HEK293T (cell line): ENCODE measurements around the gene TGM5.
"Not testable (repeated sequence)": the region's sequence is repeated elsewhere in the genome, so short reads cannot be mapped to it uniquely, and the experiment has no call there.

Source experiments
- CTCF ChIA-PET: fragments of 350-600 bp; formaldehyde crosslinking; extraction: SDS; loops from one replicate; lab custom pipeline; 2021; ENCODE audit warnings: antibody characterized with exemption, inconsistent platforms; lab: Yijun Ruan, JAX
- POLR2A ChIA-PET: fragments of 350-600 bp; formaldehyde crosslinking; extraction: SDS; loops from one replicate; lab custom pipeline; 2020; ENCODE audit warnings: antibody characterized with exemption, inconsistent platforms; lab: Yijun Ruan, JAX
- DNase-seq: peaks from one replicate; pipeline ENCODE4 v3.0.0; 2012; ENCODE audit warnings: mixed read lengths; ENCODE audit errors: extremely low spot score
- ARNT ChIP-seq: fragments of 450-650 bp; IDR thresholded peaks from 2 replicates; pipeline ENCODE4 v1.6.1; 2017; ENCODE audit warnings: mild to moderate bottlenecking
- BHLHE40 ChIP-seq: fragments of 450-650 bp; IDR thresholded peaks from 2 replicates; pipeline ENCODE4 v1.6.1; 2016; ENCODE audit warnings: mild to moderate bottlenecking, moderate library complexity, borderline replicate concordance
- CTBP1 ChIP-seq: fragments of 450-650 bp; IDR thresholded peaks from 2 replicates; pipeline ENCODE4 v1.6.1; 2016; ENCODE audit warnings: borderline replicate concordance
- ELF4 ChIP-seq: fragments of 450-650 bp; IDR thresholded peaks from 2 replicates; pipeline ENCODE4 v1.6.1; 2017; ENCODE audit warnings: antibody characterized with exemption
- FOXA1 ChIP-seq: fragments of 450-650 bp; IDR thresholded peaks from 2 replicates; pipeline ENCODE4 v1.6.1; 2016; ENCODE audit warnings: mild to moderate bottlenecking
- FOXK2 ChIP-seq: fragments of 450-650 bp; IDR thresholded peaks from 2 replicates; pipeline ENCODE4 v1.6.1; 2016; ENCODE audit warnings: mild to moderate bottlenecking
- FOXM1 ChIP-seq: fragments of 450-650 bp; IDR thresholded peaks from 2 replicates; pipeline ENCODE4 v1.6.1; 2017; ENCODE audit warnings: mild to moderate bottlenecking, borderline replicate concordance
- HDGF ChIP-seq: fragments of 450-650 bp; IDR thresholded peaks from 2 replicates; pipeline ENCODE4 v1.6.1; 2017; ENCODE audit warnings: antibody characterized with exemption, borderline replicate concordance
- L3MBTL2 ChIP-seq: fragments of 450-650 bp; conservative IDR thresholded peaks from 2 replicates; pipeline ENCODE4 v1.6.1; 2016; ENCODE audit warnings: mild to moderate bottlenecking
- LEF1 ChIP-seq: fragments of 450-650 bp; IDR thresholded peaks from 2 replicates; pipeline ENCODE4 v1.6.1; 2017; ENCODE audit warnings: mild to moderate bottlenecking, borderline replicate concordance
- NFRKB ChIP-seq: fragments of 450-650 bp; IDR thresholded peaks from 2 replicates; pipeline ENCODE4 v1.6.1; 2016; ENCODE audit warnings: mild to moderate bottlenecking, moderate library complexity
- SP1 ChIP-seq: fragments of 450-650 bp; IDR thresholded peaks from 2 replicates; pipeline ENCODE4 v1.6.1; 2017
- SUZ12 ChIP-seq: fragments of 450-650 bp; IDR thresholded peaks from 2 replicates; pipeline ENCODE4 v1.6.1; 2016; ENCODE audit warnings: mild to moderate bottlenecking
- TARDBP ChIP-seq: fragments of 450-650 bp; IDR thresholded peaks from 2 replicates; pipeline ENCODE4 v1.6.1; 2016
- ZNF384 ChIP-seq: fragments of 450-650 bp; IDR thresholded peaks from 2 replicates; pipeline ENCODE4 v1.6.1; 2016
- TF ChIP-seq, protein P1 (sequence below): fragments of 450-650 bp; IDR thresholded peaks from 2 replicates; pipeline ENCODE4 v1.6.1; 2016

Gene TGM5

DNA sequence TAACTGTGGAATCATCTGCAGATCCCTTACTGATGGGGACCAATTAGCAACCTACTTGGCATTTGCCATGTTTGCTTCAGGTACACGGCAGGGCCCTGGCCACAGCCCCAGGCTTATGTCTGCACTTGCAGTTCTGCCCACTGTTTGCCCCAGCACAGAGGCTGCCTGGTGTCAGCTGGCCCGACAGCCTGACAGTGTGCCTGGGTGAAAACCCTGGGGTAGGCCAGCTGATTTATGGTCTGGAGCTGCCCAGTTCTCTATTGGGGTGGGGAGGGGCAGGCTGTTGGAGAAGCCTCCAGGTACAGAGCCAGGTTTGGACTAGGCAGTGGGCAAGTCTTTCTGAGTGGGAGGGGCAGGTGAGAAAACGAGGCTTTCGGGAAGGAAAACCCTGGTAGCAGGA is 11.2 kb upstream of the TGM5 start:
- CTCF ChIA-PET: interaction anchor here (0.5 kb wide), 1 partner anchor 66 kb away, joined by 4 read pairs; no protein-coding TSS in a partner anchor
- POLR2A ChIA-PET: interaction anchor here (0.7 kb wide), 1 partner anchor 53 kb away, joined by 3 read pairs; no protein-coding TSS in a partner anchor
- TF ChIP-seq NFRKB: no peak
- TF ChIP-seq LEF1: no peak
- DNase-seq: no peak

DNA sequence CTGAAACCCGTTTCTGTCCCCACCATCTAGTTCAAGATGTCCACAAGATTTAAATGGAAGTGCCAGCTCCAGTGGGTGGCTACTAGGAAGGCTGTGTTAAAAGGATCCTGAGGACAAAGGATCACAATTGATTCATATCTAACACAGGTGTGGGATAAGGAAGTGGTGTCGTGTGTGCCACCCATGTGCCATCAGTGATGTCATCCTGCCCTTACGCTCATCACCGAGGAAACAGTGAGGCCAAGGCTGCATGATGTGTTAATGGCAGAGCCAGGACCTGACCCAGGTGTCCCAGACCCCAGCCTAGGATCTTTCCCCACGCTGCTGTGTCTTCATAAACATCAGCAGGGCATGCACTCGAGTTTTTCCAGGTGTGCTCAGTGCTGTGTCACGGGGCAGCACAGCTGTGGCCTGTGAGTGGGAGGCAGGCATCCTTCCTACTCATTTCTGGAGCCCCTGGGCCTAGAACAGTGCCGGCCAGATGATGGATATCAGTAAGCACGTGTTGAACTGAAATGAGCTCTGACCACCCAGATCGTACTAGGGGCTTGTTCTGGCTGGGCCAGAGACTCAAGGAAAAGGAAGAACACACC is 10.6 kb upstream of the TGM5 start:
- CTCF ChIA-PET: interaction anchor here (0.5 kb wide), 1 partner anchor 65 kb away, joined by 4 read pairs; no protein-coding TSS in a partner anchor
- TF ChIP-seq L3MBTL2: no peak
- POLR2A ChIA-PET: no interaction called here
- DNase-seq: no peak

DNA sequence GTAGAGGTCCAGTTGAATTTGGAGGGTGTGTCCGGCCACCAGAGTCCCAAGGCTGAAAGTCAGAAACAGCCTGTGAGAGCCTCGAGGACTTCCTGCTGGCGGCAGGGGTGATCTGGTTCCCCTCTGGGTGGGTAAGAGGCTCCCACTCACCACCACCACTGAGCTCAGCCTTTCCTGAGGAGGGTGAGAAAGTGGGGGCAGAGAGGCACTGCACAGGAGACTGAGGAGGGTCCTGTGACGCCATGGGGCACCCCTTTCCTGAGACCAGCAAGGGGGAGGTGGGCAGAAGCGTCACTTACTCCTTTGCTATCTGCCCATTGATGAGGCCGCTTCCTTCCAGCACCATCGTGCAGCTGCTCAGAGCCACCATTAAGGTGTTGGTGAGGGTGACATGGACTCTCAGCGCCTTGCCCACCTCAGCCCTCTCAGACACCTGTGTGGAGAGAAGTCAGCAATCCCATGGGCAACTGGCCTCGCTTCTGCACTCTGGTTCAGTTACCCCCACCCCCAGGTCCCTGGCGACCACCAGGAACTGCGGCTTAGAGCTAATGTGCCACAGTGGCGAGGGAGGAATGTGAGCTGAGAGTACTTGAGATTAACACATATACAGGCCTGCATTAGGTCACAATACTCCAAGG is 10.0 kb upstream of the TGM5 start:
- POLR2A ChIA-PET: no interaction called here
- TF ChIP-seq ELF4: no peak
- TF ChIP-seq, protein P1, sequence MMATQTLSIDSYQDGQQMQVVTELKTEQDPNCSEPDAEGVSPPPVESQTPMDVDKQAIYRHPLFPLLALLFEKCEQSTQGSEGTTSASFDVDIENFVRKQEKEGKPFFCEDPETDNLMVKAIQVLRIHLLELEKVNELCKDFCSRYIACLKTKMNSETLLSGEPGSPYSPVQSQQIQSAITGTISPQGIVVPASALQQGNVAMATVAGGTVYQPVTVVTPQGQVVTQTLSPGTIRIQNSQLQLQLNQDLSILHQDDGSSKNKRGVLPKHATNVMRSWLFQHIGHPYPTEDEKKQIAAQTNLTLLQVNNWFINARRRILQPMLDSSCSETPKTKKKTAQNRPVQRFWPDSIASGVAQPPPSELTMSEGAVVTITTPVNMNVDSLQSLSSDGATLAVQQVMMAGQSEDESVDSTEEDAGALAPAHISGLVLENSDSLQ: no peak
- TF ChIP-seq LEF1: no peak
- no peak for TF ChIP-seq TARDBP
- no peak for TF ChIP-seq FOXA1
- TF ChIP-seq ARNT: no peak
- no peak for TF ChIP-seq FOXK2
- no peak for TF ChIP-seq CTBP1
- no peak for TF ChIP-seq ZNF384
- TF ChIP-seq SP1: no peak
- no peak for TF ChIP-seq FOXM1
- no peak for TF ChIP-seq SUZ12
- TF ChIP-seq NFRKB: no peak
- TF ChIP-seq L3MBTL2: no peak
- TF ChIP-seq BHLHE40: no peak
- TF ChIP-seq HDGF: no peak
- DNase-seq: no peak
- CTCF ChIA-PET: no interaction called here

DNA sequence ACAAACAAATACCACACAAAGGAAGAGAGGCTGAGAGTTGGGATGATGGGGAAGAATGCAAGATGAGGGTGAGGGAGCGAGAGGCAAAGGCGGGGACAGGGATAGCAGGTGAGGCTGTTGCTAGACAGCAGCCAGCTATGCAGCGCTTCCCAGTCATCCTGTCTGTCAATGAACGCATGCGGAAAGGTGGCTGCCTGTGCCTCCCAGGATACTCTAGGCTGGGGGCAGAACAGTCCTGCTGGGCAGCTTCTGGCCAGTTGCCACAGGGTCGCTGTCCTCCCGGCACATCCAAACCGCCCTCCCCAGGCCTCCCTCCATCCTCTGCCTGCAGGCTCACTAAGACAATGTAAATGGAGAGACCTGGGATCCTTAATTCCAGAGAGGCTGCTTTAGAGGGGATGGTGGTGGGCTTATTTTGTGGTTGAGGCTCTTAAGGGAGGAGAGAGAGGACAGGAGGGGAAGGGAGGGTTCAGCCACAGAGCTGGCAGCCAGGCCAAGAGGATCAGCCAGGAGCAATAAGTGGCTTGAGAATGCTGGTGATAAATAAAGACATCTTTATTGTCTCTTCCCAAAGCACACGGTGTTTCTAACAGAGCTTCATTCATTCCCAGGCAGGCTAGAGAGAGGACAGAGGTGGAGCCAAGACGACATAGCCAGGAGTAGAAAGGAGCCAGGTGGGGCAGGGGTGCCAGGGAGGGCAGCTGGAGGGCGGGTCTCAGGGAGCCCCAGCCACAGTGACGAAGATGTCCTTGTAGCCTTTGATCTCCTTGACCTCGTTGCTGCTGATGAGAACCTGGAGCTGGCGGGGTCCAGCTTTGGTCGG is 9.2 kb upstream of the TGM5 start:
- no peak for DNase-seq
- POLR2A ChIA-PET: no interaction called here
- no peak for TF ChIP-seq FOXK2
- no peak for TF ChIP-seq FOXM1
- no peak for TF ChIP-seq ARNT
- TF ChIP-seq SP1: no peak
- TF ChIP-seq HDGF: no peak
- no peak for TF ChIP-seq SUZ12
- TF ChIP-seq, protein P1: no peak
- no peak for TF ChIP-seq ELF4
- TF ChIP-seq FOXA1: no peak
- no peak for TF ChIP-seq NFRKB
- no peak for TF ChIP-seq L3MBTL2
- no peak for TF ChIP-seq ZNF384
- no peak for TF ChIP-seq TARDBP
- no peak for TF ChIP-seq BHLHE40
- TF ChIP-seq CTBP1: no peak
- TF ChIP-seq LEF1: no peak
- CTCF ChIA-PET: no interaction called here

DNA sequence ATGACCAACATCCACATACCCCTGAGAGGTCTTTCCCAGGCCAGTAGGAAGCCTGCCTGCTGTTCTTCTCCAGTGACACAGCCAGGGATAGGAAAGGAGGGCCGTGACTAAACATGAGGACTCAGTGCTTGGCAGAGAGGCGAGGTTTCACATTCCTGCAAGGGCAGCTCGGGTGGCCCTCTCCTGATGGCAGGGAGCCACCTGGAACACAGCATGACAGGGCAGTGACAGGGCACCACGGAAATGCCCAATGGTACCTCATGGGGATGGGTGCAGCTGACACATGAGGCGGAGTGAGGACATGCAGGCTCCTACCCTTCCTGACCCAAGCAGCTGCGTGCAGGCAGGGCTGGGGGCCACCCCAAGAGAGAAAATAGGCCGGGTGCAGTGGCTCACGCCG is 7.4 kb upstream of the TGM5 start:
- CTCF ChIA-PET: no interaction called here
- POLR2A ChIA-PET: no interaction called here
- no peak for DNase-seq
- TF ChIP-seq FOXM1 (no peak), ZNF384 (no peak), CTBP1 (no peak), FOXA1 (no peak), SP1 (no peak), NFRKB (no peak), FOXK2 (no peak), ELF4 (no peak), ARNT (no peak), BHLHE40 (no peak)

DNA sequence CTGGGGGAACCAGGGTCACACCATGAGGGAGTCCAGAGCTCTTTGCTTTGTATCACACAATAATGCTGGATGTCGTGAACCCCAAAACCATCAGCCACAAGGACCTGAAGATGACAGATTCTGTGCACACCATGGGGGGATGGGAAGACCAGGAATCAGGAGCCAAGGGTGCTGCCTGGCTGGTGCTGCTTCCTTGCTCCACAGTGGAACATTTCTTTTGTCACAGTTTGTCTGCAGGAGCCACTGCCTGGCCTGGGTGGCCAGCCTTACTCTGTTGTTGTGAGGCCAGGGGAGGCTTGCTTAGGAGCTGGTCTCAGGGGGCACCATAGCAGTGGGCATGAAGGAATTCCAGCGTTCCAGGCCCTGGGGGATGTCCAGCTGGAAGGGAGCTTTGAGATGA is 6.5 kb upstream of the TGM5 start:
- ChIA-PET CTCF (no interaction called here), POLR2A (no interaction called here)
- TF ChIP-seq CTBP1 (no peak), SP1 (no peak), FOXK2 (no peak), HDGF (no peak), L3MBTL2 (no peak), FOXM1 (no peak), LEF1 (no peak), BHLHE40 (no peak)
- TF ChIP-seq, protein P1: no peak
- no peak for DNase-seq

DNA sequence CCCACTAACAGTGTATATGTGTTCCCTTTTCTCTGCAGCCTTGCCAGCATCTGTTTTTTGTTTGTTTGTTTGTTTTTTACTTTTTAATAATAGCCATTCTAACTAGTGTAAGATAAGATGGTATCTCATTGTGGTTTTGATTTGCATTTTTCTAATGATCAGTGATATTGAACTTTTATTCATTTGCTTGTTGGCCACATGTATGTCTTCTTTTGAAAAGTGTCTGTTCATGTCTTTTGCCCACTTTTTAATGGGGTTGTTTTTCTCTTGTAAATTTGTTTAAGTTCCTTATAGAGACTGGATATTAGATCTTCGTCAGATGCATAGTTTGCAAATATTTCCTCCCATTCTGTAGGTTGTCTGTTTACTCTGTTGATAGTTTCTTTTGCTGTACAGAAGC is 5.2 kb upstream of the TGM5 start:
- CTCF ChIA-PET, POLR2A ChIA-PET, DNase-seq: not testable (repeated sequence)
